Prostate gland (tissue), 2 donors: ENCODE measurements around the gene TBATA.

Source experiments
- POLR2AphosphoS5 ChIP-seq: sonication (generic); formaldehyde crosslinking; IDR thresholded peaks from one replicate; pipeline ENCODE4 v1.6.1; 2017; ENCODE audit warnings: antibody characterized with exemption
- TF ChIP-seq, protein P1 (sequence below), 4 experiments: fragments of 200-600 bp in 2 of 4; fragments of 450-650 bp in 2 of 4; sonication (generic) in 2 of 4; IDR thresholded peaks; 1 replicate in 3 of 4; 2 replicates in 1 of 4; pipeline ENCODE4 v1.5.1; 2016 to 2019; ENCODE audit warnings: antibody characterized with exemption in 4 of 4, mild to moderate bottlenecking in 2 of 4, moderate library complexity in 2 of 4

DNA sequence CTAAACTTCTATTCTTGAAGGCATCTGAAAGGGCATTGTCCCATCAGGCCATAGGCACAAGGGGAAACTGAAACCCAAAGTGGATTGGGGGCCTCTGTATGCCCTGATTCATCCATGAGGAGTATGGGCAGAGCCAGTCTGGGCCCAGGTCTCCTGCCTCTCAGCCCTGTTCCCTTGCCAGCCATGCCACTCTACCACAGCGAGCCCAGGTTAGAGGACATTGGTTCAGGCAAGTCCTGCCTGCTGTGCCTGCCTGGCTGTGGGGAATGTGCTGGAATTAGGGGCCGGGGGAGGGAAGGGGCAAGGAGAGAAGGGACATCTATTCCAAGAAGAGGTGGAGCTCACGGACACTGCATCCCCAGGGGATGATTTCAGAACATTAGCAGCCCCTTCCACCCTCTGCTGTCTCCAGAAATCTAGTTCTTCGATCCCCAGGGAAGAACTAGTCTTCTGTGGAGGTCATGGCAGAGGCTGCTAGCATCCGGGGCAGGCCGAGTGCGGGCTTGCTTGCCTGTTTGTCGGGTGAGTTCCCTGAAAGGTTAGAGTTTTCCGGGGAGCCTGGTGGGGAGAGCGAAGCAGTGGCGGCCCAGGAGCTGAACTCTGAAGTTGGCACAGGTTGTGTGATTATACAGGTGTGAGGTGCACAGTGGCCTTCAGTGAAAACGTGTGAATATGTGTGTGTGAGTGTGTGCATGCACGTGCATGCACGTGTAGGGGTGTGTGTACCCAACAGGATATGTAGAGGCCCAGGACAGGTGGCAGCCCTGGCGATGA, 37.8 kb downstream of the TBATA start:
- no peak for TF ChIP-seq POLR2AphosphoS5
- TF ChIP-seq, protein P1, sequence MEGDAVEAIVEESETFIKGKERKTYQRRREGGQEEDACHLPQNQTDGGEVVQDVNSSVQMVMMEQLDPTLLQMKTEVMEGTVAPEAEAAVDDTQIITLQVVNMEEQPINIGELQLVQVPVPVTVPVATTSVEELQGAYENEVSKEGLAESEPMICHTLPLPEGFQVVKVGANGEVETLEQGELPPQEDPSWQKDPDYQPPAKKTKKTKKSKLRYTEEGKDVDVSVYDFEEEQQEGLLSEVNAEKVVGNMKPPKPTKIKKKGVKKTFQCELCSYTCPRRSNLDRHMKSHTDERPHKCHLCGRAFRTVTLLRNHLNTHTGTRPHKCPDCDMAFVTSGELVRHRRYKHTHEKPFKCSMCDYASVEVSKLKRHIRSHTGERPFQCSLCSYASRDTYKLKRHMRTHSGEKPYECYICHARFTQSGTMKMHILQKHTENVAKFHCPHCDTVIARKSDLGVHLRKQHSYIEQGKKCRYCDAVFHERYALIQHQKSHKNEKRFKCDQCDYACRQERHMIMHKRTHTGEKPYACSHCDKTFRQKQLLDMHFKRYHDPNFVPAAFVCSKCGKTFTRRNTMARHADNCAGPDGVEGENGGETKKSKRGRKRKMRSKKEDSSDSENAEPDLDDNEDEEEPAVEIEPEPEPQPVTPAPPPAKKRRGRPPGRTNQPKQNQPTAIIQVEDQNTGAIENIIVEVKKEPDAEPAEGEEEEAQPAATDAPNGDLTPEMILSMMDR (IDR thresholded peaks at IDR 0.05), result no peak
